Stimulated activated CD4-positive, alpha-beta T cell treated with anti-CD3 and anti-CD28 coated beads, Interleukin-15, amount 100 ng/mL, for 48 hours (primary cell): ENCODE measurements around the gene GALNT13.

Experiments used
- DNase-seq, 2 donors: peaks; one replicate each; pipeline ENCODE4 v3.0.0-alpha.2; 2020; ENCODE audit warnings: low read depth in 2 of 2

The GALNT13 gene

DNA sequence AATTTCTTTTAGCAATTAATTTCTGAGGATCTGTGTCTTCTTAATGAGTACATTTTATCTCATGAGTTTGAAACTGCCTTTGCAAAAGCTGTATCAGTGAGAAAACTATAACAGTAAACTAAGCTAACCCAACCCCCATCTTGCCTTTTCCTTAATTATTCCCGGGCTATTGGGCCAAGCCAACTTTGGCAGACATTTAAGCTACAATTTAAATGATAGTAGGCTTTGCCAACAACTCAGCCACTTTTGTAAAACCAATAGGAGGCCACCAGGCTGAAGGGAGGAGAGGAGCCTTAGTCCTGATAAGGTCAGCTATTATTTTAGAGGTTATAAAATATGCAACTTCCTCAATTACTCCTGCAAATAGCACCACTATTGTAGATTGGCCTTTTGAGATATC lies 608.8 kb downstream of the GALNT13 start:
- no peak for DNase-seq

DNA sequence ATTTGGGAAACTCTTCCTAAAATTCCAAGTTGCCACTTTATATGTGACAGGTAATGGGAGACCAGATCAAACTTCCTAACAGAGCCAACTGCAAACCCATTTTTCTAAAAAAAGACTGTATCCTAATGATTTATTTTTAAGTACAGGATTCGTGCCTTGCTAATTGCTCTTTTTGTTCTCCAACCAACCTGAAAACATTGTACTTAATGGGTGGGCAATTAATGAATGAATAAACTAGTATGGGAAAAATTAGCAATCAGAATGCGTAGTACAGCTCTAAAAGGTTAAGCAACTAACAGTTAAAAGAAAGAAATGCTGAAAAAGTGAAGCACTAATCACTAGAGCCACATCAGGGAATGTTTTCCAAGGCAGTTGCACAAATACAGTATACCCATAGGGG lies 609.6 kb downstream of the GALNT13 start:
- no peak for DNase-seq

DNA sequence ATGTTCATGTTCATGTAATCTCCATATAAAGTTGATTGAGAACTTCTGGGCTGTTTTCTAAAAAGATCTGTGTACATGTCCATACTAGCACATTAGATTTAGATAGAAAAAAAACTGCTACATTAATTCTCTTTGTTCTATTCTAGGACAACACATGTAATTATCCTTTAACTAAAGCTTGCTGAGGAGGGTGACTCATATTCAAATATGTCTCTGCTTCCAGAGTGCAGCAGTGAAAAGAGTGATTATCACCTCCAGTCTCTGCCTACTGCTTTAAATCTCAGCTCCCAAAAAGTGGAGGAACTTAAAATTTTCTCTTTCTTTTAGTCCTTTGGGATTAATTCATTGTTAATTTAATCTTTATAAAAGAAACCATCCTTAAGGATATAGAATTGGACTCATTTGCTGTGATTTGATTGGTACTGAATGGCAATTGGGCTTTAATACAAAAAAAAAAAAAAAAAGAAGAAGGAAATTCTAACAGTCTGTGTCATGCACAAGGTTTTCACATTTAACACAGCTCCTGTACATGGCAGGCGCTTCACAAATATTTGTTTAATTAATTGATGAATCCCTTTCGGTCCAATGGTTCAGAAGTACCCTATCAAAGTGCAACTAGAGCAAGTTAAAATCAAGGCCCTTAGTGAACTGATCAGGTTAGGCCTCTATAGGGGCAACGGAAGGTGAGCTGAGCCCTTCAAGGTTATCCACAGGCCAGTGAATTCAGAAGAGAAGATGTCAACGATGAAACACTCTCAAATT lies 612.8 kb downstream of the GALNT13 start:
- no peak for DNase-seq

DNA sequence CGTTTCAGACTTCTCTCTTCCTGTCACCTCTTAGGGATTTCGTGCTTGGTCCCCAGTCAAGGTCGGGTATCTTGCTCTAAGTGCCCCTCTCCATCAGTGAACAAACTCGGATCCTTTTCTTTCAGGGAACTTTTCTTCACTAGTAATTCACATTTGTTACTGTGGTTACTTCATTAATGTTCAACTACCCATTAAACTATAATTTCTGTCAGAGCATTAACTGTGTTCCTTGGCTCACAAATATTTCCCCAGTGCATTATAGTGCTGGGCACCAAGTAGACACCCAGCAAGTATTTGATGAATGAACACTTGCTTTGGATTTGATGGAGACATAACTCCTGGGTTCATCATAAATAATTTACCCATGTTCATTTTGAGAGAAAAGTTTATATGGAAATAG lies 617.1 kb downstream of the GALNT13 start:
- DNase-seq = no peak

DNA sequence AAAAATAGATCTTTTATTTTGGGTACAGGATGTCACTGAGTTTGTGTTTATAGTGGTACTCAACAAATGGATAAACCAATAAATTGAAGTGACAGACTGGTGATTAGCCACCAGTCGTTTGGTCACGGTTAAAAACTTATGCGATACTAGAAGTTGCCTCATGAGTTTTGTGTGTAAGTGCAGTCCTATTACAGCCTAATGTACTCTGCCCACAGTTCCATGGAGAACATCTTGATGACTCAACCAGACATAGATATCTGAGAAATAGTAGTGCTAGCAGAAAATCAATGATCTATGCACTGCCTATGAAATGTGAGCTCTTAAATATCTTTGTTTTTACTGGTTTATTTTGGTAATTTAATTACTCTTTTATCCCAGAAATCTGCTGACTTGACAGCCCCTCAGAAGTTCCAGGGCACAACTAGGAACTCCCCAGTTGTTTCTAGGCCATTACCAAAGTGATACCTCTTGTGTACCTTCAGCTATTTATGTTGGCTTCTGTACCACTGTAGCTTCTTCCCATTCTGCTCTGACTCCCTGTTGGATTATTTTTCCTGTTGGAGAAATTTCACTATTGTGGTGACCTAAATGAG lies 617.6 kb downstream of the GALNT13 start:
- DNase-seq = no peak

GRCh38 chr2:154490530-154490929 lies 618.8 kb downstream of the GALNT13 start:
- DNase-seq = no peak

GRCh38 chr2:154495455-154495868 lies 623.7 kb downstream of the GALNT13 start:
- no peak for DNase-seq

GRCh38 chr2:154497019-154497418 lies 625.3 kb downstream of the GALNT13 start:
- DNase-seq = no peak
